ENCODE results near the gene CUX1. TPM values are rescaled to one million over a fixed set of nuclear protein-coding genes. Genes with fewer than 3 reads are reported as not detected.
A peak's percentile ranks its signal among the peaks of the same experiment; 100 is the strongest.

Gene CUX1
- total RNA-seq, 1 experiment from 2014 or later, result 64.3 TPM

- TF ChIP-seq ZNF219 (CRISPR knock-in tag; IDR thresholded peaks at IDR 0.05; ENCODE audit: borderline replicate concordance) (no peak), E2F1 (CRISPR knock-in tag; IDR thresholded peaks at IDR 0.05) (no peak), ERG (CRISPR knock-in tag; IDR thresholded peaks at IDR 0.05) (no peak), ZNF263 (CRISPR knock-in tag; IDR thresholded peaks at IDR 0.05; ENCODE audit: low read depth) (no peak), RELA (CRISPR knock-in tag; IDR thresholded peaks at IDR 0.05; ENCODE audit: borderline replicate concordance) (no peak)
These were observed 97.6 kb downstream of the CUX1 start (continued) for GRCh38 chr7:101915000-101915399.

- CTCF ChIA-PET, result no interaction called here
These were observed 98.8 kb downstream of the CUX1 start for GRCh38 chr7:101916041-101916800.

DNA sequence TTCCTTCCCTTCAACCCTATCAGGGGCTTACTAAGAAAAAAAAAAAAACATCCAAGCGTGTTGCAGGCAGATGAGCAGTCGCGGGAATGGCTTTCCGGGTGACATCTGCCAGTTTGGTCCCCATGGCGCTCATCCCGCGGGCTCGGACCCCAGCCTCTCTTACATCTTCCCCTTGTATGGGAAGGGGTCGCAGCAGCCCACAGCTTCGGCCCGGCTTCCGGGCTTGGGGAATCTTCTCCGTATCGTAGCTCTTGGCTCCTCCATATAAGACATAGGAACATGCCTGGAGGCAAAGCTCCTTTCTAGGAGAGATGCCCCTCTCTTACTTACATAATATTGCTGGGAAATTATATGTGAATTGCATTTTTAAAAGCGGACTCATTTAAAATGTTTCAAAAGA is 99.5 kb downstream of the CUX1 start:
- H3K36me3 Mint-ChIP-seq, result peaks cover 20% of the 10 kb centered on the region
- no peaks in the 10 kb centered on the region for H3K9me3 Mint-ChIP-seq
- H3K27ac Mint-ChIP-seq, result peak overlapping the region; percentile 96
- POLR2A ChIA-PET, result no interaction called here
- H3K4me1 Mint-ChIP-seq, result peaks cover 41% of the 10 kb centered on the region
- DNase-seq (ENCODE audit: low spot score) (no peak), ATAC-seq (no peak)
- CTCF ChIA-PET, result no interaction called here
- no peak overlapping the region for H3K4me3 Mint-ChIP-seq
- no peaks in the 10 kb centered on the region for H3K27me3 Mint-ChIP-seq (ENCODE audit: low read depth)
- TF ChIP-seq, protein P1, sequence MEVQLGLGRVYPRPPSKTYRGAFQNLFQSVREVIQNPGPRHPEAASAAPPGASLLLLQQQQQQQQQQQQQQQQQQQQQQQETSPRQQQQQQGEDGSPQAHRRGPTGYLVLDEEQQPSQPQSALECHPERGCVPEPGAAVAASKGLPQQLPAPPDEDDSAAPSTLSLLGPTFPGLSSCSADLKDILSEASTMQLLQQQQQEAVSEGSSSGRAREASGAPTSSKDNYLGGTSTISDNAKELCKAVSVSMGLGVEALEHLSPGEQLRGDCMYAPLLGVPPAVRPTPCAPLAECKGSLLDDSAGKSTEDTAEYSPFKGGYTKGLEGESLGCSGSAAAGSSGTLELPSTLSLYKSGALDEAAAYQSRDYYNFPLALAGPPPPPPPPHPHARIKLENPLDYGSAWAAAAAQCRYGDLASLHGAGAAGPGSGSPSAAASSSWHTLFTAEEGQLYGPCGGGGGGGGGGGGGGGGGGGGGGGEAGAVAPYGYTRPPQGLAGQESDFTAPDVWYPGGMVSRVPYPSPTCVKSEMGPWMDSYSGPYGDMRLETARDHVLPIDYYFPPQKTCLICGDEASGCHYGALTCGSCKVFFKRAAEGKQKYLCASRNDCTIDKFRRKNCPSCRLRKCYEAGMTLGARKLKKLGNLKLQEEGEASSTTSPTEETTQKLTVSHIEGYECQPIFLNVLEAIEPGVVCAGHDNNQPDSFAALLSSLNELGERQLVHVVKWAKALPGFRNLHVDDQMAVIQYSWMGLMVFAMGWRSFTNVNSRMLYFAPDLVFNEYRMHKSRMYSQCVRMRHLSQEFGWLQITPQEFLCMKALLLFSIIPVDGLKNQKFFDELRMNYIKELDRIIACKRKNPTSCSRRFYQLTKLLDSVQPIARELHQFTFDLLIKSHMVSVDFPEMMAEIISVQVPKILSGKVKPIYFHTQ (CRISPR knock-in tag; IDR thresholded peaks at IDR 0.05), result no peak
- TF ChIP-seq IRF1 (CRISPR knock-in tag; IDR thresholded peaks at IDR 0.05) (no peak), AFF4 (CRISPR knock-in tag; IDR thresholded peaks at IDR 0.05; ENCODE audit: borderline replicate concordance) (no peak), ELF4 (CRISPR knock-in tag; IDR thresholded peaks at IDR 0.05; ENCODE audit: low read depth) (no peak), ATF1 (CRISPR knock-in tag; IDR thresholded peaks at IDR 0.05) (no peak), NFYB (CRISPR knock-in tag; conservative IDR thresholded peaks at IDR 0.05; ENCODE audit: low read depth) (no peak), E2F1 (CRISPR knock-in tag; IDR thresholded peaks at IDR 0.05) (no peak), TP53 (CRISPR knock-in tag; IDR thresholded peaks at IDR 0.05) (no peak), ZNF416 (CRISPR knock-in tag; IDR thresholded peaks at IDR 0.05) (no peak), NFE2L1 (CRISPR knock-in tag; IDR thresholded peaks at IDR 0.05) (no peak)
- TF ChIP-seq, protein P2, sequence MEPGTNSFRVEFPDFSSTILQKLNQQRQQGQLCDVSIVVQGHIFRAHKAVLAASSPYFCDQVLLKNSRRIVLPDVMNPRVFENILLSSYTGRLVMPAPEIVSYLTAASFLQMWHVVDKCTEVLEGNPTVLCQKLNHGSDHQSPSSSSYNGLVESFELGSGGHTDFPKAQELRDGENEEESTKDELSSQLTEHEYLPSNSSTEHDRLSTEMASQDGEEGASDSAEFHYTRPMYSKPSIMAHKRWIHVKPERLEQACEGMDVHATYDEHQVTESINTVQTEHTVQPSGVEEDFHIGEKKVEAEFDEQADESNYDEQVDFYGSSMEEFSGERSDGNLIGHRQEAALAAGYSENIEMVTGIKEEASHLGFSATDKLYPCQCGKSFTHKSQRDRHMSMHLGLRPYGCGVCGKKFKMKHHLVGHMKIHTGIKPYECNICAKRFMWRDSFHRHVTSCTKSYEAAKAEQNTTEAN (CRISPR knock-in tag; IDR thresholded peaks at IDR 0.05), result no peak

More at GRCh38 chr7:101916041-101916800, 98.8 kb downstream of the CUX1 start:
- Mint-ChIP-seq H3K27me3 (ENCODE audit: low read depth) (no peaks in the 10 kb centered on the region), H3K4me3 (no peak overlapping the region), H3K9me3 (no peaks in the 10 kb centered on the region), H3K27ac (peak overlapping the region; percentile 96), H3K36me3 (peaks cover 20% of the 10 kb centered on the region), H3K4me1 (peaks cover 47% of the 10 kb centered on the region)
- DNase-seq (ENCODE audit: low spot score), result no peak
- POLR2A ChIA-PET, result no interaction called here
- no peak for TF ChIP-seq OVOL2 (CRISPR knock-in tag; IDR thresholded peaks at IDR 0.05; ENCODE audit: borderline replicate concordance)
- TF ChIP-seq MAX (CRISPR knock-in tag; IDR thresholded peaks at IDR 0.05), result no peak
- no peak for TF ChIP-seq USF1 (CRISPR knock-in tag; IDR thresholded peaks at IDR 0.05)
- ATAC-seq, result no peak
